HepG2 (cell line): ENCODE data around the gene RACGAP1. TPM values are rescaled to one million over a fixed set of nuclear protein-coding genes. Genes with fewer than 3 reads are reported as not detected.

Experiments used
- ATAC-seq: fragments of 200-7000 bp; cut with Tn5 transposase; 3 replicates; pipeline ENCODE4 v1.9.1; 2020; ENCODE audit warnings: mild to moderate bottlenecking, moderate library complexity
- BruUV-seq: library from RNA; stranded (reverse); fragments of 400-500 nt; replicated peaks from 2 replicates; lab custom pipeline; 2021; lab: Mats Ljungman, UMichigan
- CTCF ChIA-PET: fragments of 300-600 bp; formaldehyde crosslinking; extraction: SDS; loops from one replicate; lab custom pipeline; 2021; ENCODE audit warnings: low total read pairs, inconsistent platforms, low intra/inter-chr PET ratio; lab: Yijun Ruan, JAX
- POLR2A ChIA-PET: fragments of 350-600 bp; sonication (Branson Sonifier 250); formaldehyde crosslinking; loops from one replicate; lab custom pipeline; 2020; ENCODE audit warnings: antibody characterized with exemption, inconsistent platforms; lab: Yijun Ruan, JAX
- DNase-seq: peaks from one replicate; pipeline ENCODE4 v3.0.0-alpha.2; 2015; ENCODE audit warnings: low spot score
- FAIRE-seq: peaks from 3 replicates; lab custom pipeline; 2011; peaks lifted over from hg19 to GRCh38; lab: Jason Lieb, UNC
- H2AFZ ChIP-seq: one replicate; pipeline ENCODE4 v1.6.1; 2011; ENCODE audit warnings: low read length, inconsistent platforms
- H3K27ac ChIP-seq: fragments of 300-600 bp; 3 replicates; pipeline ENCODE4 v1.8.0; 2011; ENCODE audit warnings: mixed run types, mild to moderate bottlenecking, mixed read lengths, low read length, inconsistent platforms; ENCODE audit not compliant: insufficient read depth; ENCODE audit errors: extremely low read length
- H3K27me3 ChIP-seq, 2 experiments: fragments of 200-600 bp in 1 of 2; 2 replicates in 1 of 2; 3 replicates in 1 of 2; pipeline versions ENCODE4 v1.6.0 to v1.8.0; 2011; ENCODE audit warnings: low read length in 2 of 2, mild to moderate bottlenecking in 2 of 2, moderate library complexity in 2 of 2, inconsistent platforms in 1 of 2; ENCODE audit not compliant: insufficient read depth in 2 of 2, control insufficient read depth in 1 of 2
- H3K36me3 ChIP-seq, 2 experiments: fragments of 200-600 bp in 1 of 2; replicated peaks in 1 of 2; 2 replicates in 1 of 2; 3 replicates in 1 of 2; pipeline versions ENCODE4 v1.5.1 to v1.8.0; 2011; ENCODE audit warnings: low read length in 2 of 2, inconsistent platforms in 1 of 2; ENCODE audit not compliant: insufficient read depth in 2 of 2, control insufficient read depth in 1 of 2
- H3K4me1 ChIP-seq: 2 replicates; pipeline ENCODE4 v1.5.1; 2012; ENCODE audit warnings: low read length, inconsistent platforms; ENCODE audit not compliant: insufficient read depth
- H3K4me2 ChIP-seq: 2 replicates; pipeline ENCODE4 v1.6.0; 2011; ENCODE audit warnings: low read depth, low read length, inconsistent platforms
- H3K4me3 ChIP-seq, 3 experiments: fragments of 200-600 bp in 1 of 3; sonication (generic), shearing (Covaris generic) in 1 of 3; replicated peaks in 1 of 3; 2 replicates each; pipeline ENCODE4 v1.5.1; 2011 to 2016; ENCODE audit warnings: low read length in 3 of 3, inconsistent platforms in 2 of 3, low read depth in 2 of 3, mild to moderate bottlenecking in 2 of 3, control low read depth in 1 of 3, mixed read lengths in 1 of 3; ENCODE audit not compliant: insufficient read depth in 1 of 3
- H3K79me2 ChIP-seq: one replicate; pipeline ENCODE4 v1.6.1; 2011; ENCODE audit warnings: low read length, inconsistent platforms; ENCODE audit not compliant: insufficient read depth
- H3K9ac ChIP-seq: 2 replicates; pipeline ENCODE4 v1.6.0; 2011; ENCODE audit warnings: mild to moderate bottlenecking, low read depth, low read length, inconsistent platforms; ENCODE audit not compliant: insufficient read depth
- H3K9me3 ChIP-seq: 2 replicates; pipeline ENCODE4 v1.5.1; 2012; ENCODE audit warnings: mild to moderate bottlenecking, low read length
- H4K20me1 ChIP-seq: 2 replicates; pipeline ENCODE4 v1.6.0; 2011; ENCODE audit warnings: inconsistent platforms, mild to moderate bottlenecking, low read length, moderate library complexity; ENCODE audit not compliant: insufficient read depth
- ELF4 ChIP-seq: sonication (generic); formaldehyde crosslinking; IDR thresholded peaks from 2 replicates; pipeline ENCODE4 v1.5.0; 2020; ENCODE audit warnings: missing genetic modification reagents, mild to moderate bottlenecking, moderate library complexity, borderline replicate concordance
- IRF9 ChIP-seq: sonication (generic); formaldehyde crosslinking; IDR thresholded peaks from 2 replicates; pipeline ENCODE4 v1.8.0; 2022; ENCODE audit warnings: missing genetic modification reagents, mild to moderate bottlenecking, borderline replicate concordance
- JARID2 ChIP-seq: sonication (generic); formaldehyde crosslinking; IDR thresholded peaks from 2 replicates; pipeline ENCODE4 v1.8.1; 2023; ENCODE audit warnings: missing genetic modification reagents, inconsistent platforms; ENCODE audit not compliant: insufficient replicate concordance
- MXD3 ChIP-seq: IDR thresholded peaks from 2 replicates; pipeline ENCODE4 v1.6.1; 2016; ENCODE audit warnings: mild to moderate bottlenecking, missing biosample characterization, missing genetic modification reagents
- NR2F6 ChIP-seq, 2 experiments: IDR thresholded peaks; 2 replicates each; pipeline ENCODE4 v1.6.1; 2016; ENCODE audit warnings: antibody characterized with exemption in 1 of 2, mild to moderate bottlenecking in 1 of 2
- PCBP1 ChIP-seq: fragments of 200-400 bp; formaldehyde crosslinking; IDR thresholded peaks from 2 replicates; pipeline ENCODE4 v1.6.1; 2017; ENCODE audit warnings: mild to moderate bottlenecking, low read depth, low read length, borderline replicate concordance
- SAFB2 ChIP-seq: sonication (generic); formaldehyde crosslinking; IDR thresholded peaks from 2 replicates; pipeline ENCODE4 v1.5.1; 2020; ENCODE audit warnings: missing genetic modification reagents, low read depth, mild to moderate bottlenecking, borderline replicate concordance
- SETDB1 ChIP-seq: sonication (generic); formaldehyde crosslinking; IDR thresholded peaks from 2 replicates; pipeline ENCODE4 v1.5.1; 2020; ENCODE audit warnings: missing genetic modification reagents, mild to moderate bottlenecking, borderline replicate concordance
- ZNF121 ChIP-seq: sonication (generic); formaldehyde crosslinking; IDR thresholded peaks from 2 replicates; pipeline ENCODE4 v1.5.0; 2020; ENCODE audit warnings: mild to moderate bottlenecking, missing genetic modification reagents
- ZNF691 ChIP-seq: sonication (generic); formaldehyde crosslinking; IDR thresholded peaks from 2 replicates; pipeline ENCODE4 v1.4.0; 2020; ENCODE audit warnings: missing genetic modification reagents, low read depth, mild to moderate bottlenecking, borderline replicate concordance
- ZNF703 ChIP-seq: sonication (generic); formaldehyde crosslinking; IDR thresholded peaks from 2 replicates; pipeline ENCODE4 v1.5.1; 2020; ENCODE audit warnings: missing genetic modification reagents, mild to moderate bottlenecking, moderate library complexity, borderline replicate concordance
- ZNF781 ChIP-seq: sonication (generic); formaldehyde crosslinking; IDR thresholded peaks from 2 replicates; pipeline ENCODE4 v1.5.1; 2020; ENCODE audit warnings: borderline replicate concordance, mild to moderate bottlenecking, missing genetic modification reagents; ENCODE audit errors: not compliant biosample characterization
- WGBS: methylation state at CpG from one replicate; pipeline ENCODE4 v1.1.6; 2017; ENCODE audit warnings: low lambda C conversion rate; 5-methylcytosine and 5-hydroxymethylcytosine counted together
- in situ Hi-C: cut with HindIII; loops from 2 replicates; pipeline ENCODE4 v1.10.0; 2017; ENCODE audit warnings: low pct_unique_long_range_greater_than_20kb; ENCODE audit not compliant: extremely low pct_ligation_motif_present
- intact Hi-C: fragments of 100-400 bp; cut with micrococcal nuclease; formaldehyde crosslinking; loops from one replicate; pipeline ENCODE4 v1.10.0; 2022; ENCODE audit not compliant: unreplicated experiment
- polyA plus RNA-seq, 8 experiments: library from polyadenylated mRNA; depleted of rRNA in 3 of 8; stranded (reverse) in 7 of 8; unstranded in 1 of 8; fragments of >200 nt; fragmentation: Illumina TruSeq in 4 of 8; extraction: Trizol in 4 of 8; gene quantifications; 2 replicates each; pipeline versions ENCODE4 v1.2.1 to v1.2.3, GENCODE V29; 2011 to 2016; ENCODE audit warnings: low read depth in 4 of 8, missing spikeins in 1 of 8, mixed read lengths in 1 of 8; ENCODE audit not compliant: insufficient read depth in 1 of 8
- total RNA-seq, 5 experiments: library from RNA; depleted of rRNA; stranded (reverse); fragments of >200 nt; fragmentation: Illumina TruSeq; extraction: Trizol; gene quantifications; 2 replicates each; pipeline ENCODE4 v1.2.3, GENCODE V29; 2016; ENCODE audit warnings: low read depth in 1 of 5
- TF ChIP-seq, protein P1 (sequence below): sonication (generic); formaldehyde crosslinking; IDR thresholded peaks from 2 replicates; pipeline ENCODE4 v1.8.1; 2022; ENCODE audit warnings: low read depth, mild to moderate bottlenecking, missing genetic modification reagents

The RACGAP1 gene
- total and polyA plus RNA-seq, 2 of the 13 experiments (the other 11 are each of a cell fraction or from before 2014, with no cell fraction given) = 16.7 to 57.9 TPM

DNA sequence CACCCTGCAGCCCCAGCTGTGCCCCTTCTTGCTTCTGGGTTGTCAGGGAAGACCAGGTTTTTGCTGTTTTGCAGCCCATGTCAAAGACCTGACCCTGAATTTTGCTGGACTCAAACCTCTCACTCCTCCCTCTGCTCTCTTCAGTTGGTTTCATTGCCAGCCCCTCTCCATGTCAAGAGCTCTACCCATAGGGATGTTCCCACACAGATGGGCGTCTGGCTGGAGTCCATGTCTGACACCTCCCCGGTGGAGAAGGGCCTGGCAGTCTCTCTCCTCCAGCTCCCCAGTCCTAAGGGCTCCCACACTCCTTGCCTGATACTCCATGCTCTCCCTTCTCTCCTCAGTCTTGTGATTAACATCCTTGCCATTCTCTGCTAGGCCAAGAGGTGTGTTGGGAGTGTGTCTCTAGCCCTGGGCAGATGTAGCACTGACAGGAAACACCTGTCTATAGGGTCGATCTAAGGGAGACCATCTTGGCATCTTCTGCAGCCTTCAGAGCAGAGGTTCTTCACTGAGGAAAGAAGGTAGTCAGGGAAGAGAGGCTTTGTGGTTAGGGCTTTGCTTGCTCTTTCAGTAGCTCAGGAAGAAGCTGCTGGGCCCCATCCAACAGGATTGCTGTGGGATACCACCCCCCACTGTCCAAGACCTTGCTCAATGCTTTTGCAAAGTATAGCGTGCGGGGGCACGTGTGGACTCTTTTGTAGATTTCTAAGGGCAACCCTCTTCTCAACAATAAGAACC lies 36.8 kb upstream of the RACGAP1 start:
- Histone ChIP-seq H3K27me3 (peaks cover 1 to 17% of the 10 kb centered on the region in 2 experiments; a peak in 3 of 5 replicates), H3K9ac (no peak overlapping the region), H3K9me3 (no peaks in the 10 kb centered on the region), H3K4me1 (peaks cover 8% of the 10 kb centered on the region), H3K4me3 (no peak overlapping the region), H3K4me2 (no peak overlapping the region), H4K20me1 (no peaks in the 10 kb centered on the region), H3K27ac (no peak overlapping the region), H3K79me2 (no peaks in the 10 kb centered on the region), H2AFZ (no peak overlapping the region), H3K36me3 (no peaks in the 10 kb centered on the region)
- TF ChIP-seq JARID2 (no peak), ZNF121 (CRISPR knock-in tag) (no peak), ZNF781 (CRISPR knock-in tag) (no peak), ZNF691 (CRISPR knock-in tag) (no peak), SETDB1 (CRISPR knock-in tag) (no peak), SAFB2 (CRISPR knock-in tag) (no peak), ZNF703 (CRISPR knock-in tag) (no peak), MXD3 (CRISPR knock-in tag) (no peak), PCBP1 (no peak), IRF9 (no peak), ELF4 (CRISPR knock-in tag) (no peak), NR2F6 (IDR thresholded peaks at IDR 0.05) (no peak), NR2F6 (CRISPR knock-in tag; IDR thresholded peaks at IDR 0.05) (no peak)
- TF ChIP-seq, protein P1, sequence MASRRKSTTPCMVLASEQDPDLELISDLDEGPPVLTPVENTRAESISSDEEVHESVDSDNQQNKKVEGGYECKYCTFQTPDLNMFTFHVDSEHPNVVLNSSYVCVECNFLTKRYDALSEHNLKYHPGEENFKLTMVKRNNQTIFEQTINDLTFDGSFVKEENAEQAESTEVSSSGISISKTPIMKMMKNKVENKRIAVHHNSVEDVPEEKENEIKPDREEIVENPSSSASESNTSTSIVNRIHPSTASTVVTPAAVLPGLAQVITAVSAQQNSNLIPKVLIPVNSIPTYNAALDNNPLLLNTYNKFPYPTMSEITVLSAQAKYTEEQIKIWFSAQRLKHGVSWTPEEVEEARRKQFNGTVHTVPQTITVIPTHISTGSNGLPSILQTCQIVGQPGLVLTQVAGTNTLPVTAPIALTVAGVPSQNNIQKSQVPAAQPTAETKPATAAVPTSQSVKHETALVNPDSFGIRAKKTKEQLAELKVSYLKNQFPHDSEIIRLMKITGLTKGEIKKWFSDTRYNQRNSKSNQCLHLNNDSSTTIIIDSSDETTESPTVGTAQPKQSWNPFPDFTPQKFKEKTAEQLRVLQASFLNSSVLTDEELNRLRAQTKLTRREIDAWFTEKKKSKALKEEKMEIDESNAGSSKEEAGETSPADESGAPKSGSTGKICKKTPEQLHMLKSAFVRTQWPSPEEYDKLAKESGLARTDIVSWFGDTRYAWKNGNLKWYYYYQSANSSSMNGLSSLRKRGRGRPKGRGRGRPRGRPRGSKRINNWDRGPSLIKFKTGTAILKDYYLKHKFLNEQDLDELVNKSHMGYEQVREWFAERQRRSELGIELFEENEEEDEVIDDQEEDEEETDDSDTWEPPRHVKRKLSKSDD = no peak
- DNase-seq (no peak), FAIRE-seq (no peak), ATAC-seq (no peak)
- intact Hi-C loops = no loop called here
- no TSS peak for BruUV-seq
- in situ Hi-C loops = no loop called here
- WGBS = 37% methylated on average over 4 of the region's 6 CpGs
- ChIA-PET CTCF (no interaction called here), POLR2A (no interaction called here)
